GM18499 (cell line): Measurements from ENCODE around the gene MED28.
"Not testable (repeated sequence)": the region's sequence is repeated elsewhere in the genome, so short reads cannot be mapped to it uniquely, and the experiment has no call there.

Experiments used
- ATAC-seq: cut with Tn5 transposase; IDR thresholded peaks from one replicate; pipeline ENCODE4 v1.9.1; 2021; ENCODE audit warnings: moderate number of reproducible peaks; ENCODE audit not compliant: insufficient read depth, unreplicated experiment

MED28 gene

GRCh38 chr4:17614416-17615299 is at the start of gene MED28:
Gene MED28 (plus strand): TSS chr4:17614641. CDS start chr4:17614655, 14 bp downstream.
- peak; percentile 88 for ATAC-seq

GRCh38 chr4:17565846-17566245 is 48.6 kb upstream of the MED28 start:
- ATAC-seq, result no peak

- no peak for ATAC-seq
These were observed 47.2 kb upstream of the MED28 start for GRCh38 chr4:17567271-17567670.

GRCh38 chr4:17574206-17574605 is 40.2 kb upstream of the MED28 start:
- no peak for ATAC-seq

- not testable (repeated sequence) for ATAC-seq
These were observed 39.3 kb upstream of the MED28 start for GRCh38 chr4:17575177-17575576.

- ATAC-seq, result peak; percentile 56
These were observed 37.3 kb upstream of the MED28 start, which contains the start of gene LAP3 for GRCh38 chr4:17576932-17577664. Gene LAP3 (plus strand): TSS chr4:17577198. CDS start chr4:17577466, 268 bp downstream.

- peak; percentile 3 for ATAC-seq
These were observed 36.6 kb upstream of the MED28 start for GRCh38 chr4:17577665-17578481.

GRCh38 chr4:17578482-17578891 is 36.0 kb upstream of the MED28 start:
- peak; percentile 35 for ATAC-seq

GRCh38 chr4:17580969-17581368 is 33.5 kb upstream of the MED28 start:
- no peak for ATAC-seq

GRCh38 chr4:17583276-17583675 is 31.2 kb upstream of the MED28 start:
- ATAC-seq, result no peak

- no peak for ATAC-seq
These were observed 30.5 kb upstream of the MED28 start for GRCh38 chr4:17583941-17584340.

GRCh38 chr4:17584521-17585213 is 29.8 kb upstream of the MED28 start:
- no peak for ATAC-seq

GRCh38 chr4:17587094-17587822 is 27.2 kb upstream of the MED28 start:
- no peak for ATAC-seq

GRCh38 chr4:17589355-17589754 is 25.1 kb upstream of the MED28 start:
- no peak for ATAC-seq

GRCh38 chr4:17595471-17596005 is 18.9 kb upstream of the MED28 start:
- ATAC-seq, result peak; percentile 82

GRCh38 chr4:17597517-17597916 is 16.9 kb upstream of the MED28 start:
- no peak for ATAC-seq

- no peak for ATAC-seq
These were observed 14.6 kb upstream of the MED28 start for GRCh38 chr4:17599826-17600225.

- ATAC-seq, result no peak
These were observed 9.2 kb upstream of the MED28 start for GRCh38 chr4:17605236-17605635.
